HFFc6 (cell line): ENCODE results near the gene RAB6D. TPM values are rescaled to one million over a fixed set of nuclear protein-coding genes. Genes with fewer than 3 reads are reported as not detected.
"Not testable (repeated sequence)": the region's sequence is repeated elsewhere in the genome, so short reads cannot be mapped to it uniquely, and the experiment has no call there.

Source experiments
- DNase-seq: peaks from one replicate; pipeline ENCODE4 v3.0.0-alpha.2; 2018
- H3K27ac Mint-ChIP-seq: 2 replicates; pipeline ENCODE4 v1.8.0; 2020; ENCODE audit warnings: mild to moderate bottlenecking, mixed read lengths
- H3K27me3 Mint-ChIP-seq: 2 replicates; pipeline ENCODE4 v1.8.0; 2021; ENCODE audit warnings: mild to moderate bottlenecking, moderate library complexity, mixed read lengths; ENCODE audit not compliant: insufficient read depth
- H3K36me3 Mint-ChIP-seq: 2 replicates; pipeline ENCODE4 v1.8.0; 2021; ENCODE audit warnings: low read depth, mixed read lengths
- H3K4me1 Mint-ChIP-seq: 2 replicates; pipeline ENCODE4 v1.8.0; 2020; ENCODE audit warnings: low read depth, mixed read lengths
- H3K4me3 Mint-ChIP-seq: 2 replicates; pipeline ENCODE4 v1.8.0; 2020; ENCODE audit warnings: mild to moderate bottlenecking, moderate library complexity, mixed read lengths
- H3K9me3 Mint-ChIP-seq: 2 replicates; pipeline ENCODE4 v1.8.0; 2020; ENCODE audit warnings: mild to moderate bottlenecking, mixed read lengths
- total RNA-seq, 6 experiments: library from RNA; stranded (reverse); fragmentation: NEBNext Ultra II Directional; extraction: Animal tissue kit (Norgen Biotek cat#: 25700); gene quantifications; 2 replicates in 1 of 6; 3 replicates in 5 of 6; pipeline ENCODE4 v1.2.3, GENCODE V29; 2021
- TF ChIP-seq, protein P1 (sequence below): fragments of 200-600 bp; sonication (generic); IDR thresholded peaks from 2 replicates; pipeline ENCODE4 v1.5.0; 2021; ENCODE audit warnings: antibody characterized with exemption, mild to moderate bottlenecking

Gene RAB6D
- total RNA-seq, 6 experiments from 2014 or later: 0.07 to 0.13 (median 0.10) TPM; not detected in 3

DNA sequence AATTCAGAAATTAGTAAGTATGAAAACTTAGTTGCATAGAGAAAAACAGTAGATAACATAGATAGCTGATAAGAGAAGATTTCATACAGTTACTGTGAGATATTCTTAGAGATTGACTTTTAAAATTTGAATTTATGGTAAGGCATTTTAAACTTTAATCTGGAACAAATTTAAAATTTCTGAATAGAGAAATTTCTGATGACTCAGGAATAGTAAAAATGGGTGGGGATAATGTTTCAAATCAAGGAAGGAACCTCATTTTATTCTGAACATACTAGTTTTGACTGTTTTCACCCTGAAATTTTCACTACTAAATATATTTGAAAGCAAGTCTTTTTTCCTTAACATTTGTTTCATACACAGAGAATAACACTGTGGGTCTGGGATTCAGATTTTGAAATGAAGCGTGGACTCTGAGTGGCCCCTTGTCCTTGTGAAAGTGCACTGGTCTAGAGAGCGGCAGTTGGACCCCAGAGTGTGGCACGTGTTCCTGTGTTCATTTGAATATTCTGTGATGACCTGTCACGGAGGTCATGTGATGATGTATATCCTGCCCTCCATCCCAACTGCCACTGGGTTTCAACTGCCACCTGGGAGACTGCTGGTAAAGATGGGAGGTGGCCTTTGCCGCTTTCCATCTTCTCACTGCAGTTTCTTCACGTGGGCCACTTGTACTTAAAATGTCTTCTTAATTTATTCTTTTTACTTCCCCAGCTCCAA is 38.5 kb upstream of the RAB6D start:
- no peak overlapping the region for H3K27ac Mint-ChIP-seq
- TF ChIP-seq, protein P1, sequence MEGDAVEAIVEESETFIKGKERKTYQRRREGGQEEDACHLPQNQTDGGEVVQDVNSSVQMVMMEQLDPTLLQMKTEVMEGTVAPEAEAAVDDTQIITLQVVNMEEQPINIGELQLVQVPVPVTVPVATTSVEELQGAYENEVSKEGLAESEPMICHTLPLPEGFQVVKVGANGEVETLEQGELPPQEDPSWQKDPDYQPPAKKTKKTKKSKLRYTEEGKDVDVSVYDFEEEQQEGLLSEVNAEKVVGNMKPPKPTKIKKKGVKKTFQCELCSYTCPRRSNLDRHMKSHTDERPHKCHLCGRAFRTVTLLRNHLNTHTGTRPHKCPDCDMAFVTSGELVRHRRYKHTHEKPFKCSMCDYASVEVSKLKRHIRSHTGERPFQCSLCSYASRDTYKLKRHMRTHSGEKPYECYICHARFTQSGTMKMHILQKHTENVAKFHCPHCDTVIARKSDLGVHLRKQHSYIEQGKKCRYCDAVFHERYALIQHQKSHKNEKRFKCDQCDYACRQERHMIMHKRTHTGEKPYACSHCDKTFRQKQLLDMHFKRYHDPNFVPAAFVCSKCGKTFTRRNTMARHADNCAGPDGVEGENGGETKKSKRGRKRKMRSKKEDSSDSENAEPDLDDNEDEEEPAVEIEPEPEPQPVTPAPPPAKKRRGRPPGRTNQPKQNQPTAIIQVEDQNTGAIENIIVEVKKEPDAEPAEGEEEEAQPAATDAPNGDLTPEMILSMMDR: no peak
- no peak overlapping the region for H3K4me3 Mint-ChIP-seq
- no peaks in the 10 kb centered on the region for H3K36me3 Mint-ChIP-seq
- H3K27me3 Mint-ChIP-seq: peaks cover 39% of the 10 kb centered on the region
- no peaks in the 10 kb centered on the region for H3K4me1 Mint-ChIP-seq
- DNase-seq: no peak
- no peaks in the 10 kb centered on the region for H3K9me3 Mint-ChIP-seq

DNA sequence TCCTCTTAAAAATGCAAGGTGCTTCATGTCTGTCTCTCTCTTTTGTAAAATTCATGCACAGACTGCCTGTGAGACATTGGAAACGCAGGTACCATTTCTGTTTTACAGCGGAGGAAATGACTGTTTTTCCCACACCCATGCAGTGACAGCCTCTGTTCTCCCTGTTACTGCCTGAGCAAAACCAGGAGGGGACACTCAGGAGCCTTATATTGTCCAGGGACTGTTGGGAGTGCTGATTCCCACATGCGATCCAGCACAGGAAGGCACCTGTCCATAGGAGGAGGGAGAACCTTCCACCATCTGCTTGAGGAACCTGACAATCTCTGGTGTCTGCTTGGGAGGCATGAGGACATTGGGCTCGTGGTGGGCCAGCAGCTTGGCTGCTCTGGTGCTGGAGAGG is 36.9 kb upstream of the RAB6D start:
- H3K27ac Mint-ChIP-seq: no peak overlapping the region
- no peaks in the 10 kb centered on the region for H3K36me3 Mint-ChIP-seq
- no peak overlapping the region for H3K4me3 Mint-ChIP-seq
- H3K27me3 Mint-ChIP-seq: peaks cover 41% of the 10 kb centered on the region
- DNase-seq: no peak
- no peaks in the 10 kb centered on the region for H3K4me1 Mint-ChIP-seq
- TF ChIP-seq, protein P1: no peak
- no peaks in the 10 kb centered on the region for H3K9me3 Mint-ChIP-seq

GRCh38 chr2:131400441-131400840 is 36.5 kb upstream of the RAB6D start:
- H3K9me3 Mint-ChIP-seq, H3K4me3 Mint-ChIP-seq, H3K27ac Mint-ChIP-seq, H3K4me1 Mint-ChIP-seq, H3K36me3 Mint-ChIP-seq, DNase-seq: not testable (repeated sequence)
- H3K27me3 Mint-ChIP-seq: peaks cover 41% of the 10 kb centered on the region

DNA sequence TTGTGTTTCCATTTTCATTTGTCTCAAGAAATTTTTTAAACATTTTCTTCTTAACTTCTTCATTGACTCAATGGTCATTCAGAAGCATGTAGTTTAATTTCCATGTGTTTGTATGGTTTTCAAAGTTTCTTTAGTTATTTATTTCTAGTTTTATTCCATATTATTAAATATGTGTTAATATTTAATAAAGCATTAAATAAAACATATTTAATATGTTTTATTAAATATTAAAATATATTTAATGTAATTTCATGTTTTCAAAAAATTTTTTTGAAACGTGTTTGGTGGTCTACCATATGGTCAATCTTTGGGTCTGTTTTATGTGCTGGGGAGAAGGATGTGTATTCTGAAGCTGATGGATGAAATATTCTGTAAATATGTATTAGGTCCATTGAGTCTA is 32.2 kb upstream of the RAB6D start:
- not testable (repeated sequence) for H3K4me3 Mint-ChIP-seq, H3K9me3 Mint-ChIP-seq, DNase-seq, H3K27ac Mint-ChIP-seq, H3K36me3 Mint-ChIP-seq, H3K4me1 Mint-ChIP-seq
- H3K27me3 Mint-ChIP-seq: peaks cover 26% of the 10 kb centered on the region

GRCh38 chr2:131395024-131395645 is 31.2 kb upstream of the RAB6D start:
- not testable (repeated sequence) for H3K4me1 Mint-ChIP-seq, H3K36me3 Mint-ChIP-seq, DNase-seq, H3K9me3 Mint-ChIP-seq, H3K27ac Mint-ChIP-seq
- Mint-ChIP-seq H3K27me3 (peaks cover 16% of the 10 kb centered on the region), H3K4me3 (peak overlapping the region; percentile 70)

DNA sequence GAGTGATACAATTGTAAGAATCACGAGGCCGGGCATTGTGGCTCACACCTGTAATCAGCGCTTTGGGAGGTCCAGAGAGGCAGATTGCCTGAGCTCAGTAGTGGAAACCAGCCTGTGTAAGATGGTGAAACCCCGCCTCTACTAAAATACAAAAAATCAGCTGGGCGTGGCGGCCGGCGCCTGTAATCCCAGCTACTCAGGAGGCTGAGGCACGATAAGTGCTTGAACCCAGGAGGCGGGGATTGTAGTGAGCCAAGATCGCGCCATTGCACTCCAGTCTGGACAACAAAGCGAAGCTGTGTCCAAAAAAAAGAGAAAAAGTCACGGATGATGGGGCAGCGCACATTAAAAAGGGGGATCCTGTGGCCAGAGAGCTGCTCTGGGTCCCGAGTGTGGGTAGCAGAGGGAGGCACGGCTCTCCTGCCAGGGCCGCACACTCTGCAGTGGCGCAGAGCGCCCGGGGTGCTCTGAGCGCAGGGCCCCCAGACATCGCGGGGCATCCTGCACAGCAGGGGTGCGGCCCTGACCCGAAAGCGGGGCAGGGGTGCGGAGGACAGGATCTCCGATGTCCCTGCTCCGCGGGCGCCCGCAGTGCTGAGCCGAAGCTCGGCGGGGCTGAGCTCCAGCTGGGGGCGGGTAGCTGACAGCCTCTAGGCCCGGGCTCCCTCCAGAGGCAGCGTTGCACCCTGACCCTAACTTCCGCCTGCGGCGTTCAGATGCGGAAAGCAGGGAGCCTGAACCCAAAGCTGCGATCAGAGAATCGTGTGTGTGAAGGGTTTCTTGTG is 30.4 kb upstream of the RAB6D start:
- peak overlapping the region; percentile 70 for H3K4me3 Mint-ChIP-seq
- peaks cover 7% of the 10 kb centered on the region for H3K4me1 Mint-ChIP-seq
- TF ChIP-seq, protein P1: no peak
- no peak overlapping the region for H3K27ac Mint-ChIP-seq
- H3K36me3 Mint-ChIP-seq: no peaks in the 10 kb centered on the region
- H3K9me3 Mint-ChIP-seq: no peaks in the 10 kb centered on the region
- no peak for DNase-seq
- H3K27me3 Mint-ChIP-seq: peaks cover 15% of the 10 kb centered on the region

GRCh38 chr2:131391953-131392352 is 28.0 kb upstream of the RAB6D start:
- not testable (repeated sequence) for H3K27ac Mint-ChIP-seq, H3K4me3 Mint-ChIP-seq, H3K4me1 Mint-ChIP-seq, DNase-seq, H3K9me3 Mint-ChIP-seq, H3K36me3 Mint-ChIP-seq
- peaks cover 15% of the 10 kb centered on the region; the same call in 1 of the 2 replicates for H3K27me3 Mint-ChIP-seq

GRCh38 chr2:131391471-131391870 is 27.5 kb upstream of the RAB6D start:
- not testable (repeated sequence) for H3K27ac Mint-ChIP-seq, H3K4me1 Mint-ChIP-seq, DNase-seq, H3K36me3 Mint-ChIP-seq, H3K9me3 Mint-ChIP-seq, H3K4me3 Mint-ChIP-seq
- H3K27me3 Mint-ChIP-seq: peaks cover 14% of the 10 kb centered on the region; the same call in 1 of the 2 replicates

GRCh38 chr2:131390495-131391130 is 26.6 kb upstream of the RAB6D start:
- H3K27ac Mint-ChIP-seq, H3K9me3 Mint-ChIP-seq, H3K4me1 Mint-ChIP-seq, DNase-seq, H3K36me3 Mint-ChIP-seq, H3K4me3 Mint-ChIP-seq: not testable (repeated sequence)
- peaks cover 12% of the 10 kb centered on the region; the same call in 1 of the 2 replicates for H3K27me3 Mint-ChIP-seq
